GM18873 (cell line): Measurements from ENCODE around the gene ARPP21.

Experiments
- ATAC-seq: cut with Tn5 transposase; IDR thresholded peaks from one replicate; pipeline ENCODE4 v1.9.1; 2021; ENCODE audit warnings: mild to moderate bottlenecking, moderate library complexity, moderate number of reproducible peaks; ENCODE audit not compliant: unreplicated experiment, low FRiP score

Gene ARPP21

GRCh38 chr3:35674451-35675109 is 35.3 kb downstream of the ARPP21 start:
- ATAC-seq: no peak

GRCh38 chr3:35675206-35675605 is 35.9 kb downstream of the ARPP21 start:
- no peak for ATAC-seq

GRCh38 chr3:35675621-35676020 is 36.3 kb downstream of the ARPP21 start:
- no peak for ATAC-seq

- no peak for ATAC-seq
These were observed 38.5 kb downstream of the ARPP21 start for GRCh38 chr3:35677797-35678196.

- no peak for ATAC-seq
These were observed 39.4 kb downstream of the ARPP21 start for GRCh38 chr3:35678643-35679161.

GRCh38 chr3:35679409-35680080 is 40.2 kb downstream of the ARPP21 start:
- no peak for ATAC-seq

- ATAC-seq: no peak
These were observed 41.7 kb downstream of the ARPP21 start for GRCh38 chr3:35680866-35681650.

GRCh38 chr3:35685153-35685552 is 45.8 kb downstream of the ARPP21 start:
- ATAC-seq: no peak

- ATAC-seq: no peak
These were observed 49.5 kb downstream of the ARPP21 start for GRCh38 chr3:35688826-35689225.

- no peak for ATAC-seq
These were observed 50.9 kb downstream of the ARPP21 start for GRCh38 chr3:35690271-35690670.

- ATAC-seq: no peak
These were observed 66.6 kb downstream of the ARPP21 start for GRCh38 chr3:35705904-35706303.

- no peak for ATAC-seq
These were observed 68.6 kb downstream of the ARPP21 start for GRCh38 chr3:35707904-35708303.

GRCh38 chr3:35708394-35709271 is 69.3 kb downstream of the ARPP21 start:
- ATAC-seq: no peak

- no peak for ATAC-seq
These were observed 70.4 kb downstream of the ARPP21 start for GRCh38 chr3:35709691-35710090.

- ATAC-seq: no peak
These were observed 71.2 kb downstream of the ARPP21 start for GRCh38 chr3:35710554-35710953.

- no peak for ATAC-seq
These were observed 79.6 kb downstream of the ARPP21 start for GRCh38 chr3:35718921-35719320.

- no peak for ATAC-seq
These were observed 82.3 kb downstream of the ARPP21 start for GRCh38 chr3:35721628-35722027.

- no peak for ATAC-seq
These were observed 83.6 kb downstream of the ARPP21 start for GRCh38 chr3:35722902-35723301.

GRCh38 chr3:35723480-35724097 is 84.3 kb downstream of the ARPP21 start:
- ATAC-seq: no peak

- no peak for ATAC-seq
These were observed 84.8 kb downstream of the ARPP21 start for GRCh38 chr3:35724106-35724505.
